ENCODE measurements around the gene TTLL11.

DNA sequence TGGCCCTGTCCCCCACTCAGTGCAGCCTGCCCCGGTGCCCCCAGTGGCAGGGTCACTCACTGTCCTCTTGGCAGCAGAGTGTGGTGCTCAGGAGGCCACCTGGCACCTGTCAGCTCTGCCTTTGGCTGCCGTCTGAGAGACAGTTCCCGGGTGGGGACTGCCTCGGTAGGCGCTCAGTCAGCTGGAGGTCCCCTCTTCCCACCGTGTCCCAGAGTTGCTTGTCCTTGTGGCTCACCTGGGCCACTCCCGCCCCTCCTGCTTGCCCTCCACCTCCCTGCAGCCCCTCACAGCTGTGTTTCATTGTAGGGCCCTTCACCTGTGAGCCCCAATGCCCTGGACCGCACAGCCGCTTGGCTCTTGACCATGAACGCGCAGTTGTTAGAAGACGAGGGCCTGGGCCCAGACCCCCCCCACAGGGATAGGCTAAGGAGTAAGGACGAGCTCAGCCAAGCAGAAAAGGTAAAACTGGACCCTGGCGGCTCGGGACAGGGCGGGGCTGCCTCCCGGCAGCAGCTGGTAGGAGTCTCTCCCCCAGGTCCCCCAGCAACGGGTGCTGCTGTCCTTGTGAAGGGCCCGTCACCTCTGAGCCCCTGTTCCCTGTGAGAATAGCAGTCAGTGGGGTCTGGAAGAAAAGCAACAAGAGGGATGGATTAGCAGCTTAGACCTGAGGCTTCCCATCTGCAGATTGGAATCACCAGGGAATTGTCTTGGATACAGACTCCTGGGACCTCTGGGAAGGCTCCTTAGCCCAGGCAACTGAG lies 319.0 kb downstream of the TTLL11 start:
- TF ChIP-seq, protein P1, sequence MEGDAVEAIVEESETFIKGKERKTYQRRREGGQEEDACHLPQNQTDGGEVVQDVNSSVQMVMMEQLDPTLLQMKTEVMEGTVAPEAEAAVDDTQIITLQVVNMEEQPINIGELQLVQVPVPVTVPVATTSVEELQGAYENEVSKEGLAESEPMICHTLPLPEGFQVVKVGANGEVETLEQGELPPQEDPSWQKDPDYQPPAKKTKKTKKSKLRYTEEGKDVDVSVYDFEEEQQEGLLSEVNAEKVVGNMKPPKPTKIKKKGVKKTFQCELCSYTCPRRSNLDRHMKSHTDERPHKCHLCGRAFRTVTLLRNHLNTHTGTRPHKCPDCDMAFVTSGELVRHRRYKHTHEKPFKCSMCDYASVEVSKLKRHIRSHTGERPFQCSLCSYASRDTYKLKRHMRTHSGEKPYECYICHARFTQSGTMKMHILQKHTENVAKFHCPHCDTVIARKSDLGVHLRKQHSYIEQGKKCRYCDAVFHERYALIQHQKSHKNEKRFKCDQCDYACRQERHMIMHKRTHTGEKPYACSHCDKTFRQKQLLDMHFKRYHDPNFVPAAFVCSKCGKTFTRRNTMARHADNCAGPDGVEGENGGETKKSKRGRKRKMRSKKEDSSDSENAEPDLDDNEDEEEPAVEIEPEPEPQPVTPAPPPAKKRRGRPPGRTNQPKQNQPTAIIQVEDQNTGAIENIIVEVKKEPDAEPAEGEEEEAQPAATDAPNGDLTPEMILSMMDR (IDR thresholded peaks at IDR 0.05) = no peak
- TF ChIP-seq POLR2A (IDR thresholded peaks at IDR 0.05; ENCODE audit: low read depth) = no peak
- TF ChIP-seq EP300 (IDR thresholded peaks at IDR 0.05) = no peak
- TF ChIP-seq POLR2AphosphoS5 (IDR thresholded peaks at IDR 0.05) = no peak

Data from esophagus muscularis mucosa (tissue), 4 donors.